ENCODE results near the gene NFAM1.

Gene NFAM1, protein sequence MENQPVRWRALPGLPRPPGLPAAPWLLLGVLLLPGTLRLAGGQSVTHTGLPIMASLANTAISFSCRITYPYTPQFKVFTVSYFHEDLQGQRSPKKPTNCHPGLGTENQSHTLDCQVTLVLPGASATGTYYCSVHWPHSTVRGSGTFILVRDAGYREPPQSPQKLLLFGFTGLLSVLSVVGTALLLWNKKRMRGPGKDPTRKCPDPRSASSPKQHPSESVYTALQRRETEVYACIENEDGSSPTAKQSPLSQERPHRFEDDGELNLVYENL

DNA sequence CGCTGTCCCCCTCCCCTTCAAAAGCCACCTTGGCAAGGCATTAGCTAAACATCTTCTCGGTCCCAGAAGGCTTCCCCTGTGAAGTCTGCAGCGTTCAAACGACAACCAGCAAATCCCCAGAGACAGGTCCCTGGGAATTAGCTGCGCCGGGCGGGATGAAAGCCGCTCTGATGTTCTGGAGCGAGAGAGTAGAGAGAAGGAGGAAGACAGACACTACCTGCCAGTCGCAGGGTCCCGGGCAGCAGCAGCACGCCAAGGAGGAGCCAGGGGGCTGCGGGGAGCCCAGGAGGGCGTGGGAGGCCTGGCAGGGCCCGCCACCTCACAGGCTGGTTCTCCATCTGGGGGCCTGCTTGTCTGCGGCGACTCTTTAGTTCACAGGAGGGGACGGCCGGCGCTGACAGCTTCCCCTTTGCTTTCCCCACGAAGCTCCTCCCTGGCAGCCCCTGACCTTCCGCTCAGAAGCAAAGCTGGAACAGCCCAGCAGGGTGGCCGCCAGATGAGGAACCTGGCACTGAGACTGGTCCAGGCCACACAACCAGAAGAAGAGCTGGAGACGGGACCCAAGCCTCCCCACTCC lies at the start of gene NFAM1:
Gene NFAM1 (minus strand): TSS at position 384 of the 577 bp plus-strand sequence. CDS start 46 bp downstream, at position 338.
- DNase-seq, result no peak

DNA sequence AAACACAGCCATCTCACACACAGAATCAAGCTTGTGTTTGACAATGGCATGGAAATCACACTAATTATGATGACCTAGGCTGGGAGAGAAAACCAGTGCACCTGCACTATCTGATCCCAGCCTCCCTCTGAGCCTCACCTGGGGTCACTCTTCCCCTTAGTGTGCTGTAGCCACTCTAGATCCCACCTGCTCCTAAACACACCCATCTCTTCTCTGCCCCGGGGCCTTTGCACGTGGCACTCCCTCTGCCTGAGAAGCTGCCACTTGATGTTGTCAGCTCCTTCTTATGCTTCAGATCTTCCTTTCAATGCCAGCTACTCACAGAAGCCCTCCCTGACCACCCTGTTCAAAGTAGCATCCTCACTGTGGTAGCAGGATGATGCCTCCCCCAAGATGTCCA lies 42.9 kb upstream of the NFAM1 start:
- no peak for DNase-seq

- peak; percentile 41 for DNase-seq
Measured at GRCh38 chr22:42473484-42474193, 41.4 kb upstream of the NFAM1 start.

DNA sequence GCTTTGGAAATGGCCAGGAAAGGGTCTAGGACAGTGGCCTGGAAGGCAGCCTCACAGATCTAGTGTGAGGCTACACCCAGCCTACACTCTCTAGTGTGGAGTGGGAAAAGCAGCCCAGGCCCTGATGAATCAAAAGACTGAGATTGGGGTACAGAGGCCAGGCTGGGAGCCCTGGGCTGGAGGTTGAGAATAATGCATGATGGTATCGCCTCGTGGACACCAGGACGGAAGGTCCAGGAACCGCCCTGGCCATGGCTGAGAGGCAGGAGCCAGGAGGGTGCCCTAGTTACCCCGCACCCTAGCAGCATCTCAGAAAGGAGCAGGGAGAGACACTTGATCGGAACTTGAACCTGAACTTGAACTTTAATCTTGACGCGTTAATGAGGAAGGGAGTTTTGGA lies 40.5 kb upstream of the NFAM1 start:
- no peak for DNase-seq

DNA sequence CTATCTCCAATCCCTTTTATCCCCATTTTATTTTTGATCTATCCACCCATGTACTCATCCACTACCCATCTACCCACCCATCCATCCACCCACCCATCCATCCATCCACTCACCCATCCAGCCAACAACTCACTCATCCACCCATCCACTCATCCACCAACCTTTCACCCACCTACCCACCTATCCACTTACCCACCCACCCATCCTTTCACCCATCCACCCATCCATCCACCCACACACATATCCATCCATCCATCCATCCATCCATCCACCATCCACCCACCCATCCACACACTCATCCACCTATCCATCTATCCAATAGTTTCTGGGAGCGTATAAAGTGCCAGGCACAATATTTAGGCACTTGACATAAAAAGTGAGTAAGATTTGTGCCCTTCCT lies 39.2 kb upstream of the NFAM1 start:
- DNase-seq, result no peak

GRCh38 chr22:42470366-42471082 lies 38.3 kb upstream of the NFAM1 start:
- no peak for DNase-seq

GRCh38 chr22:42468841-42469240 lies 36.6 kb upstream of the NFAM1 start:
- no peak for DNase-seq

GRCh38 chr22:42462016-42462415 lies 29.8 kb upstream of the NFAM1 start:
- DNase-seq, result no peak

DNA sequence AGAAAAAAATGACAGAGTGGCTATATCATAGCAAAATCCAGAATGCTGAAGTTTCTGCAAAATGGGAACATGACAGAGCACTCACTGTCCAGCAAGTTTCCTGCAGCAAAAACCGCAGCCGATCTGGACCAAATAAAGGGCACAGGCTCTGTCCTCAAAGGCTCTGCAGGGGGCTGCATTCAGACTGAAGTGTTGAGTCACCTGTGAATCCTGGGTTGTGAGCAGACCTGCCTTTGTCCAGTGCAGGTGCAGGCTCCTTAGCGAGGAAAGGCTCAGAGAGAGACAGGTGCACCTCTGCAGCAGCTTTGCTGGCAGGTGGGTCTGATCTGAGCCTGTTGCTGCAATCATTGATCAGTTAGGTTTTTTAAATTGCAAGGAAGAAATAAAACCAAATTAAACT lies 29.3 kb upstream of the NFAM1 start:
- no peak for DNase-seq

DNA sequence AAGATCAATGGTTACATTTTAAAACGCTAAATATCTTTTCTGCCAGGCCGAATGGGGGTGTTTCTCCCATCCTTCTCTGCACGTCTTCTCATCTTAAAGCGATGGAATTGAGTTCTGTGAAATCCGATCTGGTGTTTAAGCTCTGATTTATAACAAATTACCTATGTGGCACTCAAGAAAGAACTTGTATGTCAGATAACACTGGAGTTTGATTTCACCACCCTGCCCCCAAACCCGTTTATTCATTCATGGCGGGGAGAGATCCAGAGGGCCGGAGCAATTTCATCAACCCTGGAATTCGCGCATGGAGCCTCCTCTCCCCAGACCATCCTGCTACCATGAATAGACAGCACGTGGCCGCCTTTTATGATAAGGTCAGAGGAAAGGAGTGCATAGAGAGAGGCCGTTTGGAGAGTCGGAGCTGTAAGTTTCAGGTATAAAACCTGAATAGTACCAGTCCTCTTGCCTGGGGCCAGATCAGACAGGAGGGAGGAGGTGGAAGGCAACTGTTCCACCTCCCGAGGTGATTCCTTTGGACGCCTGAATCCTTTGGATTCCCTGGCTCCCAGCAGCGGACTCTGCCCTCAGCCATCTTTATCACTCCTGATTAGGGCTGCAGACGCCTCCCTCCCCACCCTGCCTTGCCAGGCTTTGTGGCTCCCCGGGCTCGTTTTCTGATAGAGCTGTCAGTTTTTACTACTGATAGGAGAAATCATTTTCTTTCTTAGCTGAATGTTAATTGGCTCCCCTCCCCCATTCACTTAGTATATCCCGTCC lies 27.3 kb upstream of the NFAM1 start:
- DNase-seq, result no peak

DNA sequence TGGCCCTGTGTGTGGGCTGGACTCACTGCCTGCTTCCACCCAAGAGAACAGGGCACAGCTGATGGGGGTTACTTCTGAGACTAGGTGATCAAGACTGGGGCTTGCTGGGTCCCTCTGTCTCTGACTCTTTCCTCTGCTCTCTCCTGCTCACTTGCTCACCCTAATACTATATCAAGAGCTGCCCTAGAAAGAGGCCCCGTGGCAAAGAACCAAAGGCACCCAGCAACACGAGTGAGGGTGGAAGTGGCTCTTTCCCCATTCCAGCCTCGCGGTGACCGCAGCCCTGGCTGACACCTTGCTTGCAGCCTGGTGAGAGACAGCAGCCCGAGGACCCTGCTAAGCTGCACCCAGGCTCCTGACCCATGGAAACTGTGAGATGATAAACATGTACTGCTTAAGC lies 20.7 kb upstream of the NFAM1 start:
- no peak for DNase-seq

DNA sequence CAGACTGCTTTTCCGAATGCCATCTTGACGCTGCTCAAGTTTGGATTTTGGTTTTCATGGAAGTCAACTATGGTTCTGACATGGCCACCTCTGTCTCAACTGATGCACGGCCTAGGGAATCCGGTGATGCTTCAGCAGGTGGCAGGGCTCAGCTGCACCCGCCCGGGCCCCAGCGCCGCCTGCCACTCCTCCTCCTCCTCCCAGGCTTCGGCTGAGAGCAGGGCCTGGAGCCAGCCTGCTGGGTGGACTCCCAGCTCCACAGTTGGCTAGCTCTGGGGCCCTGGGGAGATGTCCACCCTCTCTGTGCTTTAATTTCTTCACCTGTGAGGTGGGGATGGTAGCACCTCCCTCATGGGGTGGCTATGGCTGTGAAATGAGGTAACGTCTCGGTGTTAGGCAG lies 20.3 kb upstream of the NFAM1 start:
- DNase-seq, result no peak

DNA sequence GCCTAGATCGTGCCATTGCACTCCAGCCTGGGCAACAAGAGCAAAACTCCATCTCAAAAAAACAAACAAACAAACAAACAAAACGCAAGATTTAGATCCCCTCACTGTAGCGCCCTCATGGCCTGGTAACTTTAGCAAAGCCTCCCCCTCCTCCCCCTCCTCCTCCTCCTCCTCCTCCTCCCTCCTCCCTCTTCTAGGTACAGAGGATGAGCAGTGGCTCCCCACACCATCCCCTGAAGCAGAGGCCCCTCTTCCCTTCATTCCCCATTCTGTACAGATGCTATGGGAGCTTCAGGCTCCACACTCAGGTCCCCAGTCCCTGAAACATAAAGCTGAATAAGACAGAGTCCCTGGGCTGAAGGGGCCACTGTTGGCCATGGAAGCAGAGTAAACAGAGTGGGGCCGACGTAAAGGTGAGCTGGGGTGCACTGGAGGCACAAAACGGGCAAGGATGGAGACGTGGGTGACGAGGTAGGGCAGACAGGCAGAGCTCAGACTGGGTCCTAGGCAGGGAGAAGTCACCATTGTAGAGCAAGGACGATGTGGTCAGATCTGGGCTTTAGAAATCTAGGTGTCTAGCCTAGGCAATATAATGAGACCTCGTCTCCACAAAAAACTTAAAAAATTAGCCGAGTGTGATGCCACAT lies 19.4 kb upstream of the NFAM1 start:
- no peak for DNase-seq

GRCh38 chr22:42450862-42451261 lies 18.7 kb upstream of the NFAM1 start:
- no peak for DNase-seq

DNA sequence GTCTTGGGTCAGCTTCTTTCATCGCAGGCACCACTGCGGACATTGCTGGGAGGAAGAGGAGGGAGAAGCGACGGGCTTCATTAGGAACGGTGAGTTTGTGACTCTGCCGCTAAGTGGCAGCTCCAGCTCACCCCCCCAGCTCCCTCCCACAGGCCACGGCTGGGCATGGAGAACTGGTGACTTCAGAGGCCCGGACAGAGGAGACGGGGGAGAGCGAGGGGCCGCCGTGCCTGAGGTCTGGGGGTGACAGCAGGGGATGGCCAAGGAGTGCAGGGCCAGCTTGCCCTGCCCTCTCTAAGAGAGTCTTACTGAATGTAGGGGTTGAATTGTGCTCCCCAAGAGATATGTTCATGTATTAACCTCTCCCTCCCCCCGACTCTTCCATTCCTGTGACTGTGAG lies 13.9 kb upstream of the NFAM1 start:
- no peak for DNase-seq

DNA sequence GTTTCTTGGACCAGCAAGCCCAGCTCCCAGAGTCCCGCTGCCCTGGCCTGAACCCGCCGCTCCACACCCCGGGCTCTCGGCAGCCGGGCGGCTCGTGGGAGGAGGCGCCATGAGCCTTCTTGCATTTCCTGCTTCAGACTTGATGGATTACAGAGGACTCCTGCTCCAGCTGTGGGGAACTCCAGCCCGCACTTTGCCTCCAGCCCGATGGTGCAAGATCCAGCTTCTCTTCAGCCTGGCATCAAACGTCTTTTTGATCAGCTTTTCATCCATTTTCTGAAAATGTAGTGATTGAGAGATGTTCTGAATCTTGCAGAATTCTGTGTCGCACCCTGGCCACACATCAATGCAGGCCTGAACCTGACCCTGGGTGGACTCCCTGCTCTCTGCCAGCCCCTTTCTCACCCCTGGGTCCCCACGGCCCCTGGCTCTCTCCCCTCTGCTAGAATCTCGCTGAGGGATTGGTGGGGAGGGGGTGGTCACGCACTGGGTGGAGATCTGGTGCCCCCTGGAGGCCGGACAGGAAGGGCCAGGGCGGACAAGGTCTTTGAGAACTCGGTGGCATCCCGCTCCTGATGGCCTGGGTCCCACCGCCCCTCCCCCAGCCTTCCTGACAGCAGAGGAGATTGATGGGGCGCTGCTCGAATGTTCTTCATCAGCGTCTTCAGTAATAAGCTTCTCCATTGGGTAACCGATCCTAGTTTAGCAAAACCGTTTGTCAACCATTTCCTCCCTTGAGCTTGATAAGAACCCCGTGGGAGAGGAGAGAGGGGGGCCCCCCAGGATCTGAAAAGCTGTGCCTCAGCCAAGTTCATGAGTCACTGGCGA lies 12.1 kb upstream of the NFAM1 start:
- peak; percentile 40 for DNase-seq

DNA sequence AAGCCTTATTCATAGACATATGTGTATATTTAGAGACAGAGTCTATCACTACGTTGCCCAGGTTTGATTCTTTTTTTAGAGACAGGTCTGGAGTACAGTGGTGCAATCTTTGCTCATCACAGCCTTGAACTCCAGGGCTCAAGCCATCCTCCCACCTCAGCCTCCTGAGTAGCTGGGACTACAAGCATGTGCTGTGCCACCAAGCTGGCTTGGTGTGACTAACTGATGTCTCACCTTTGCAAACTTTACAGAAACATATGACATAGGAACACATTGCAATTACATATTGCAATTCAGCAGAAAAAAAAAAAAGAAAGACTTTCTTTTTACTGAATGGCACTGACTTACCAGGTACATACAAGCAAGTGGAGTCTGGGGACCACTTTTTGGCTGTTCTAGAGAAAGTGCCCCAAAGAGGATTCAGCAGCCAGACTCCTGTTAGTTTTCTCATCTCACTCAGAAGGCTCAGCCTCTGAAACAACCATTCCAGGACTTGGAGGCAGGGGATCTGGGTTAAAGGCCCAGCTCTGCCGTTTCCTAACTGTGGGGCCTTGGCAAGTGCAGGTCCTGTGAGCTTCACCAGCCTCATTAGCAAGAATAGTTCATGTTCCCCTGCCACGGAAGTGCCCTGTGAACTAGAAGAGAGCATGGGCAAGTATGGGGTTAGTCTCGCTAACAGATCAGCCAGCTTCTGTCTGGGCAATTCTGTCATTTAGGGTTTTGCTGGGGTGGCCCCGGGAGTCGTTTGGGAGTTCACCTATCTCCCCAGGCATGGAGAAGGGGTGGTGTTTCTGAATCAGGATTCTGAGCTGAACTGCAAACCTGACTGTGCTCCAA lies 11.3 kb upstream of the NFAM1 start:
- no peak for DNase-seq

DNA sequence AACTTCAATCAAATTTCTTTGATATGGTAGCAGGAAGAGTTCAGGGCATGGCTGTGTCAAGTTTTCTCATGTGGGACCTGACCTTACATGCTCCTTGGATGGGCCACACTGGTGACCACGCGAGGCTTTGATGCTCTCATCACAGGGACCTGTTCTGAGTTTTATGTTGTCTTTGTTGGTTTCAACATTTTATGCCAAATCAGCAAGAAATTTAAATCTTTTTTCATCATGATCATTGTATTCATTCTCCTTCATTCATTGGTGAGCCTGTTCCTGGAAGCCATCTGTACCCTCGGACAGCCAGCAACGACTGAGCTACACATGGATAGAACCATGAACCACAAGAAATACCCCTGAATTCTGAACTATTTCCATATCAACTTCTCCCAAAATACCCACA lies 10.5 kb upstream of the NFAM1 start:
- DNase-seq, result no peak

- DNase-seq, result no peak
Measured at GRCh38 chr22:42440728-42441127, 8.5 kb upstream of the NFAM1 start.

Measured in amniotic stem cell (primary cell).